Endothelial cell (in vitro differentiated cells): ENCODE data around the gene JMJD8. TPM values are rescaled to one million over a fixed set of nuclear protein-coding genes. Genes with fewer than 3 reads are reported as not detected.

Experiments used
- DNase-seq: peaks from one replicate; pipeline ENCODE4 v3.0.0; 2021; ENCODE audit warnings: low spot score
- H3K27ac Mint-ChIP-seq: one replicate; pipeline ENCODE4 v1.8.0; 2021; ENCODE audit warnings: mixed read lengths, inconsistent platforms; ENCODE audit not compliant: unreplicated experiment
- H3K27me3 Mint-ChIP-seq: one replicate; pipeline ENCODE4 v1.8.0; 2021; ENCODE audit warnings: mild to moderate bottlenecking, moderate library complexity, mixed read lengths, inconsistent platforms; ENCODE audit not compliant: unreplicated experiment
- H3K36me3 Mint-ChIP-seq: one replicate; pipeline ENCODE4 v1.8.0; 2021; ENCODE audit warnings: mild to moderate bottlenecking, low read depth, mixed read lengths, inconsistent platforms; ENCODE audit not compliant: unreplicated experiment
- H3K4me1 Mint-ChIP-seq: one replicate; pipeline ENCODE4 v1.8.0; 2021; ENCODE audit warnings: mild to moderate bottlenecking, mixed read lengths, inconsistent platforms; ENCODE audit not compliant: unreplicated experiment
- H3K4me3 Mint-ChIP-seq: one replicate; pipeline ENCODE4 v1.8.0; 2021; ENCODE audit warnings: mild to moderate bottlenecking, mixed read lengths, inconsistent platforms; ENCODE audit not compliant: unreplicated experiment
- H3K9me3 Mint-ChIP-seq: one replicate; pipeline ENCODE4 v1.8.0; 2021; ENCODE audit warnings: mixed read lengths, inconsistent platforms; ENCODE audit not compliant: unreplicated experiment
- total RNA-seq: library from RNA; stranded (reverse); fragmentation: NEBNext Ultra II Directional; extraction: Animal tissue kit (Norgen Biotek cat#: 25700); gene quantifications from one replicate; pipeline ENCODE4 v1.2.1, GENCODE V29; 2021; ENCODE audit not compliant: unreplicated experiment
- TF ChIP-seq, protein P1 (sequence below): fragments of 200-600 bp; sonication (generic); IDR thresholded peaks from one replicate; pipeline ENCODE4 v1.5.0; 2021; ENCODE audit warnings: antibody characterized with exemption; ENCODE audit not compliant: unreplicated experiment

Gene JMJD8
- total RNA-seq, 1 donor from 2014 or later: 31.6 TPM

DNA sequence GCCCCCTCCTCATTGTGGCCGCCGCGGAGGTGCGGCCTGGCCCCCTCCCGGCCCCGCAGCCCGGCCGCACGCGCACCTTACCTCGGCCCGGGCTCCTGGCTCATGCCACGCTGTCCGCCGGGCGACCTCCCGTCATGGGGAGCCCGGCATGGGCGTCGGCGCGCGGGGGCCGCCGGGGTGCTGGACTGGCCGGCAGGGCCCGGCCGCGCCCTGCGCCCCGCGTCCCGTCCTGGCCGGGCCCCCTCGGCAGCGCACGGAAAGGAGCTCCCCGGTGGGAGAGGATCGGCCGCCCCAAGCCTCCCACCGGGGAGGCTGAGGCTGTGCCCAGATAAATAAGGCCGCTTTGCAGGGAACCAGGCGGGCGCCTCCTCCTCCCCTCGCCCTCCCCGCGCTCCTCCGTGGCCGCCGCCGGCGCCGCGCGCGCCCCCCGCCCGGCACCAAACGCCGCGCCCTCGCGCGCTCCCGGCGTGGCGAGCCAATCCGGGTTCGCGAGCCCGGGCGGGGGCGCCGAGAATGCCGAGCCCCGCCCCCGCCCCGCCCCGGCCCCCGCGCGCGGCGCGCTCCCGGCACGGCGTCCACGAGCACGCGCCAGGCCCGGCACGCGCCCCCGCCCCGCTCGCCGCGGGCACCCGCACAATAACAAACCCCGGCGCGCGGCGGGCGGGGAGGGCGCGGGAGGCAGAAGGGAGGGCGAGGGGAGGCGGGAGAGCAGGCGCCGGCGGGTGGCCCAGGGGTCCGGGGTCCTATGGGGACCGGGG, 21.5 kb upstream of the JMJD8 start, which contains the start of gene FBXL16:
TSS of gene FBXL16 (minus strand) at position 371 of the 758 bp plus-strand sequence. CDS start 8,396 bp downstream, outside the sequence.
- no peak within 1 kb of the TSS for H3K27ac Mint-ChIP-seq

DNA sequence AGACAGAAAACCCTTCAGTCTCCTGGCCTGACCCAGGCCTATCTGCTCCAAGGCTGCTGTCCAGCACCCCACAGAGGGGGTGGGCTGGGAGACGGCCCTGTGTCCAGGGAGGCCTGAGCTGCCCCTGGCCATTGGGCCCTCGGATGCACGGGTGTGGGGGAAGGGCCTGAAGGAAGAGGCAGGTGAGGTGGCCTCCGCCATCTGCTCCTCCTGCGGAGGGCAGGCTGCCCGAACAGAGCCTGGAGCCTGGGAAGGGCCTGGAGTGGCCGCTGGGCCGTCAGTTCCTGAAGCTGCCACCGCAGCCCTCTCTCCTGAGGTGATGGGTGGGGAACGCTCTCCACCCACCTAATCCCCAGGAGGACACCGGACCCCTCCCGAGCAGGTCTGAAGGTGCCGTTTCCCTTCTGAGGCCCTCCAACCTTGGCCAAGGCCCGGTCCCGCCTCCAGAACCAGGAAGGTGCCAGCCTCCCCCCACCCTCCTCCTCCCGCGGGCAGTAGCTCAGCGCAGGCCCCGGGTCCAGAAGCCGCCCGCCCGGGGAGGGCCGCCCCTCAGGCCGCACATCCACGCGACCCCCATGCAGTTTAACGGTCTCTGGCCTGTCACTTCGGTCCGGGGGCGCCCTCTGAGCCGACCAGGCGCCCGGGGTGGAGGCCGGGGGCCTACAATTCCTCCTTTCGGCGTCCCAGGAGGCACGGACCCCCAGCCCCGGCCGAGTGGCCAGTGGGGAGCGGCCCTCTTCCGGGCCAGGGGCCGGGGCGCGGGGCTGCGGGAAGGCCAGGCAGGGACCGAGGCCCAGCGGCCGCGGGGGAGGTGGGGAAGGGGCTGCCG, 20.6 kb upstream of the JMJD8 start:
- peaks cover 28% of the 10 kb centered on the region for H3K27me3 Mint-ChIP-seq
- no peak overlapping the region for H3K4me3 Mint-ChIP-seq
- no peak for DNase-seq

More for the DNA sequence above, 21.5 kb upstream of the JMJD8 start, which contains the start of gene FBXL16:
- Mint-ChIP-seq H3K4me1 (no peaks in the 10 kb centered on the region), H3K36me3 (no peaks in the 10 kb centered on the region), H3K27me3 (peaks cover 30% of the 10 kb centered on the region), H3K4me3 (no peak within 1 kb of the TSS), H3K9me3 (no peaks in the 10 kb centered on the region)
- TF ChIP-seq, protein P1, sequence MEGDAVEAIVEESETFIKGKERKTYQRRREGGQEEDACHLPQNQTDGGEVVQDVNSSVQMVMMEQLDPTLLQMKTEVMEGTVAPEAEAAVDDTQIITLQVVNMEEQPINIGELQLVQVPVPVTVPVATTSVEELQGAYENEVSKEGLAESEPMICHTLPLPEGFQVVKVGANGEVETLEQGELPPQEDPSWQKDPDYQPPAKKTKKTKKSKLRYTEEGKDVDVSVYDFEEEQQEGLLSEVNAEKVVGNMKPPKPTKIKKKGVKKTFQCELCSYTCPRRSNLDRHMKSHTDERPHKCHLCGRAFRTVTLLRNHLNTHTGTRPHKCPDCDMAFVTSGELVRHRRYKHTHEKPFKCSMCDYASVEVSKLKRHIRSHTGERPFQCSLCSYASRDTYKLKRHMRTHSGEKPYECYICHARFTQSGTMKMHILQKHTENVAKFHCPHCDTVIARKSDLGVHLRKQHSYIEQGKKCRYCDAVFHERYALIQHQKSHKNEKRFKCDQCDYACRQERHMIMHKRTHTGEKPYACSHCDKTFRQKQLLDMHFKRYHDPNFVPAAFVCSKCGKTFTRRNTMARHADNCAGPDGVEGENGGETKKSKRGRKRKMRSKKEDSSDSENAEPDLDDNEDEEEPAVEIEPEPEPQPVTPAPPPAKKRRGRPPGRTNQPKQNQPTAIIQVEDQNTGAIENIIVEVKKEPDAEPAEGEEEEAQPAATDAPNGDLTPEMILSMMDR: no peak
- no peak for DNase-seq

DNA sequence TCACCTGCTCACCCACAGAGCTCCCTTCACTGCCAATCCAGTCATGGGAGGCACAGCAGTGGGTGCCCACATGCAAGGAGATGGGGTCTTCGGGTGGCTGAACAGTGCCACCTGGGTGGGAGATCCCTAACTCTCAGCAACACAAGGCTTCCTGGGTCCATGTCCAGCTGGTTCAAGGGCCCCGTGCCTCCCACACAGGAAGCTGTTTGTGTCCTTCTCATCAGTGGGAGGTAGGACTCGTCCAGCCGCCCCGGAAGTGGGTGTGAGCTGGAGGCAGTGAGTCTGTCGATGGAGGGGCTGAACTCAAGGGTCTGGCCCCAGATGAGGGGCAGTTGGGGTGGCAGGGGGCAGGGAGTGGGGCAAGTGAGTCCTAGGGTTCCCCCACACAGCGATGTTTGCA, 19.9 kb upstream of the JMJD8 start:
- H3K27ac Mint-ChIP-seq: no peak overlapping the region
- TF ChIP-seq, protein P1: no peak
- H3K36me3 Mint-ChIP-seq: no peaks in the 10 kb centered on the region
- no peaks in the 10 kb centered on the region for H3K4me1 Mint-ChIP-seq
- H3K9me3 Mint-ChIP-seq: no peaks in the 10 kb centered on the region
- no peak for DNase-seq
- H3K4me3 Mint-ChIP-seq: no peak overlapping the region
- peaks cover 27% of the 10 kb centered on the region for H3K27me3 Mint-ChIP-seq

More for the DNA sequence above, 20.6 kb upstream of the JMJD8 start:
- Mint-ChIP-seq H3K4me1 (no peaks in the 10 kb centered on the region), H3K36me3 (no peaks in the 10 kb centered on the region), H3K27ac (no peak overlapping the region), H3K9me3 (no peaks in the 10 kb centered on the region)
- TF ChIP-seq, protein P1: no peak

DNA sequence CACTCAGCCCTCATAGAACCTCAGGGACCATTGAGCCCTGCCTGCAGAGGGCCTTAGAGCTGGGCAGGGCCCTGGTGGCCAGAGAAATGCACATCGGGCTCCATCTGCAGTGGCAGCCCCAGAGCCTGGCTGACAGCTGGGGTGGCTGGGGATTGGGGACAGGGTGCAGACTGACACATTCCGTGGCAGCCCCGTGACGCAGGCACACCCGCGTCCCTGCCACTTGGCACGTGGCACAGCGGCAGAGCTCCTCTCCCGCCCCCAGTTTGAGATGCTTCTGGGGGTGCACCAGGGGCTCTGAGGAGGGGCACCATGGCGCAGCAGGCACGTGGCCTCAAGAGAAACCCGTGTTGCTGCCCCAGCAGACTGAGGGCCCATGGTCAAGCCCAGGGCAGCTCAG, 19.3 kb upstream of the JMJD8 start:
- no peak overlapping the region for H3K27ac Mint-ChIP-seq
- peaks cover 22% of the 10 kb centered on the region for H3K27me3 Mint-ChIP-seq
- no peak for DNase-seq
- H3K9me3 Mint-ChIP-seq: no peaks in the 10 kb centered on the region
- H3K4me1 Mint-ChIP-seq: no peaks in the 10 kb centered on the region
- TF ChIP-seq, protein P1: no peak
- H3K36me3 Mint-ChIP-seq: no peaks in the 10 kb centered on the region
- no peak overlapping the region for H3K4me3 Mint-ChIP-seq
